ENCODE results near the gene PDCL2.

The PDCL2 gene

DNA sequence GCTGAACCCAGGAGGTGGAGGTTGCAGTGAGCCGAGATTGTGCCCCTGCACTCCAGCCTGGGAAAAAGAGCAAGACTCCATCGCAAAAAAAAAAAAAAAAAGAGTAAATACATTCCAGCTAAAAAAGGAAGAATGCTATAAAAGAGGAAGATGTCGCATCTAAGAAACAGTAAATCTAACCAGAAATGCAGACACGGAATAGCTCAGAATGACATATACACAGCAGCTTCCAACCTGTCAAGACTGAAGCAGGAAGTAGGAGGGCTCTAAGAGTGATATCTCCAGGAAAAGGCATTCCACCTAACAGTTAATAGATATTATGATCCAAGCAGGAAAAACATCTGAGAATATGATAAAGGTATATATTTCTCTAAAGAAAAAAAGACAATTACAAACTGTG, 61.4 kb downstream of the PDCL2 start:
- no peak for DNase-seq

GRCh38 chr4:55530167-55530566, 61.9 kb downstream of the PDCL2 start:
- no peak for DNase-seq

DNA sequence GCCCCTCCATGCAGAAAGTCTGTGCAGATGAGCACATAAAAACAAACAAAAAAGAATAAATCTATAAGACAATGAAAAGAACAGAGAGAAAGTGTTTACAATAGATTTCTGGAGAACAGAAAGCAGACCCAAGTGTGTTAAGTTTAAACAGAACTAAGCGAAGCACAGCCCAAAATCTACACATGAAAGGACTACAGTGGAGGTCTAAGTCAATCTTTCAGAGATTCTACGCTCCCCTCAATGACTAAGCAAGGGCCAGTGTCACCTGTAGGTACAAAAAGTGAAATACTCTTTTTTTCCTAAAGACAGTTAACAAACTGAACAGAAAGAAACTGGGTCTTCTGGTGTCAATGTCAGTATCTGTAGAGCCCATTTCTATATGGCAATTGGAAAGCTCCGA, 63.6 kb downstream of the PDCL2 start:
- DNase-seq, result no peak

- no peak for DNase-seq
Measured at GRCh38 chr4:55524844-55525571, 67.0 kb downstream of the PDCL2 start.

DNA sequence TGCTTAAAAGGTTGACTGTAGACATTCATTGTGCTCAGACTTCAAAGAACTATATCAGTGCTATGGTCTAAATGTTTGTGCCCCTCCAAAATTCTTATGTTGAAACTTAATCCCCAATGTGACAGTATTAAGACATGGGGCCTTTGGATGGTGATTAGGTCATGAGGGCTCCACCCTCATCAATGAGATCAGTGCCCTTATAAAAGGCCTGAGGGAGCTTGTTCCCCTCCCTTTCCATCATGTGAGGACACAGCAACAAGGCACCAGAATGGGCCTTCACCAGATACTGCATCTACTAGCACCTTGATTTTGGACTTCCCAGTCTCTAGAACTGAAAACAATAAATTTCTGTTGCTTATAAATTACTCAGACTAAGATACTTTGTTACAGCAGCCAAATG, 73.6 kb downstream of the PDCL2 start:
- no peak for DNase-seq

- no peak for DNase-seq
Measured at GRCh38 chr4:55517526-55518229, 74.4 kb downstream of the PDCL2 start.

GRCh38 chr4:55512922-55513571, 79.0 kb downstream of the PDCL2 start:
- no peak for DNase-seq

- DNase-seq, result no peak
Measured at GRCh38 chr4:55512077-55512476, 80.0 kb downstream of the PDCL2 start.

DNA sequence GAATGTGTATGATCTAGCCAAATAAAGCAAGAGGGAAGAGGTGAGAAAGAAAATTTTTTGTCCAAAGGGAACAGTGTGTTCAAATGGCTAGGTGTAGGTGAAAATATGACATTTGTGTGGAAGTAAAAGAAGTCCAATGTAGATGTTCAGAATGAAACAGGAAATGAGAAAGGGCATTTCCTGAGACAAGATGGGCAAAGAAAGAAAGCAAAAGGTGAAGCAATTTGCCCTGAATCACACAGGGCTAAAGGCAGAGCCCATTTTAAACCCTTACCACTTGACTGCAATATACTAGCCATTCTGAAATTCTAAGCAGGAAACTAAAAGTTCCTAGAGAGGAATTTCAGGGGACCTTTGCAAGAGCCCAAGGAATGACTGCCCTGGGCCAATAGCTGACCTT, 81.4 kb downstream of the PDCL2 start:
- no peak for DNase-seq

GRCh38 chr4:55509266-55509665, 82.8 kb downstream of the PDCL2 start:
- no peak for DNase-seq

DNA sequence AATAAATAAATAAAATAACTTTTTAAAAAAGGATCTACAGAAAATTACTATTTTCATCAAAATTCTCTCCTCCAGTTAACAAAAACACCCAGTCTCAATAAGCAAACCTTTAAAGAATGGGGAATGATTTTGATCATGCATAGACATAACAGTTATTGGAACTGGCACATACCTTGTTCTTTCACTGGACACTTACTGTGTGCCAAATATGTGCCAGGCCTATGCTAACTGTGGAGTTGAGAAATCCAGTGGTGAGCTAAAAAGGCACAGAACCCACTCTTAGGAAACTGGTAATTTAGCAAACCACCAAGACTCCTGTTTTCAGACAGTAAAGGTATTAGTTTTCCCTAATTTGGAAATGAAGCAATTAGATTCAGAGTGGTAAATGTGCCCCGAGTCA, 84.4 kb downstream of the PDCL2 start:
- DNase-seq, result no peak
